Tibial artery (tissue), 4 donors: ENCODE measurements around the gene MXRA5.
"Not testable (repeated sequence)": the region's sequence is repeated elsewhere in the genome, so short reads cannot be mapped to it uniquely, and the experiment has no call there.

Experiments
- DNase-seq, 2 donors: peaks; one replicate each; pipeline ENCODE4 v3.0.0-alpha.2; 2019
- H3K27ac ChIP-seq, 2 donors: fragments of 200-600 bp; sonication (generic) in 1 of 2; 1 replicate in 1 of 2; 2 replicates in 1 of 2; pipeline ENCODE4 v1.5.1; 2018 to 2019; ENCODE audit warnings: mild to moderate bottlenecking in 1 of 2
- H3K27me3 ChIP-seq, 2 donors: fragments of 200-600 bp; sonication (generic) in 1 of 2; one replicate each; pipeline versions ENCODE4 v1.5.1 to v1.6.0; 2016 to 2019
- H3K36me3 ChIP-seq, 3 donors: fragments of 200-600 bp; sonication (generic) in 2 of 3; one replicate each; pipeline ENCODE4 v1.5.1; 2016 to 2019; ENCODE audit warnings: mild to moderate bottlenecking in 2 of 3
- H3K4me1 ChIP-seq, 4 donors: fragments of 200-600 bp; sonication (generic) in 2 of 4; 1 replicate in 3 of 4; 2 replicates in 1 of 4; pipeline ENCODE4 v1.5.1; 2016 to 2019
- H3K4me3 ChIP-seq, 2 donors: fragments of 200-600 bp; sonication (generic) in 1 of 2; 1 replicate in 1 of 2; 2 replicates in 1 of 2; pipeline ENCODE4 v1.5.1; 2018 to 2019; ENCODE audit warnings: mild to moderate bottlenecking in 2 of 2
- H3K9me3 ChIP-seq, 3 donors: fragments of 200-600 bp; sonication (generic) in 1 of 3; one replicate each; pipeline ENCODE4 v1.5.1; 2016 to 2019
- intact Hi-C: fragments of 100-400 bp; cut with DNase I; formaldehyde crosslinking; loops from one replicate; pipeline ENCODE4 v1.15.0; 2023; ENCODE audit warnings: low total_unique reads
- TF ChIP-seq, protein P1 (sequence below), 2 experiments: fragments of 200-600 bp in 1 of 2; fragments of 450-650 bp in 1 of 2; IDR thresholded peaks; one replicate each; pipeline ENCODE4 v1.5.1; 2017 to 2019; ENCODE audit warnings: antibody characterized with exemption in 2 of 2, mild to moderate bottlenecking in 1 of 2, moderate library complexity in 1 of 2

Gene MXRA5

DNA sequence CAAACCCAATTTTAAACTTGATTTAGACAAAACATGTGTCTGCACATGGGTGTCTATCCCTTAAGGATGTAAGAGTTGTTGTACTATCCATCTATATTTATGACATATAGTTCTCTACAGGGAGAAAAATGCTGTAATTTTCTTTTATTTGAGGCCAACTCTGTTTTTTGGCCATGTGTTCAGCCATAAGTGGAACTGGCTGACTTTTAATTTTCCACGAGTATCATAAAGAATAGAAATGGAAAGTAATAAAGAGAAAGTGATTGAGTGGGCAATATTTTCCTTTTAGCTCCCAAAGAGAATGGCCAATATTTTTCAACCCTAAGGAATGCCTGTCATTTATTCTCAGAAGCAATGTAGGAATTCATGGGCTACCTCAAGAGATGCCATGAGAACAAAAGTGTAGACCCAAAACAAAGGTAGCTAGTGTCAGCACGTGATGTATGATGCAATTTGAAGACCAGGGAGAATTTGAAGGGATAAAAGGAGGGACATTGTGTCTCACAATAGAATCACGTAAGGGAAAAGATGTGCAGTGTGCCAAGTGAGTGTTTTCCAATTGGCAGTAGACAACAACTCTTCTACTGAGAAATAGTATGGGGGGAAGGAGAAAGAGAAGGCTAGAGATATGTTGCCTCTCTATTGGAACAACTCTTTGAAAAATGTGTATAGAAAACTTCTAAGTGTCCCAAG is 27.8 kb upstream of the MXRA5 start:
- H3K4me1 ChIP-seq = no peaks in the 10 kb centered on the region
- H3K27ac ChIP-seq = no peak overlapping the region
- TF ChIP-seq, protein P1, sequence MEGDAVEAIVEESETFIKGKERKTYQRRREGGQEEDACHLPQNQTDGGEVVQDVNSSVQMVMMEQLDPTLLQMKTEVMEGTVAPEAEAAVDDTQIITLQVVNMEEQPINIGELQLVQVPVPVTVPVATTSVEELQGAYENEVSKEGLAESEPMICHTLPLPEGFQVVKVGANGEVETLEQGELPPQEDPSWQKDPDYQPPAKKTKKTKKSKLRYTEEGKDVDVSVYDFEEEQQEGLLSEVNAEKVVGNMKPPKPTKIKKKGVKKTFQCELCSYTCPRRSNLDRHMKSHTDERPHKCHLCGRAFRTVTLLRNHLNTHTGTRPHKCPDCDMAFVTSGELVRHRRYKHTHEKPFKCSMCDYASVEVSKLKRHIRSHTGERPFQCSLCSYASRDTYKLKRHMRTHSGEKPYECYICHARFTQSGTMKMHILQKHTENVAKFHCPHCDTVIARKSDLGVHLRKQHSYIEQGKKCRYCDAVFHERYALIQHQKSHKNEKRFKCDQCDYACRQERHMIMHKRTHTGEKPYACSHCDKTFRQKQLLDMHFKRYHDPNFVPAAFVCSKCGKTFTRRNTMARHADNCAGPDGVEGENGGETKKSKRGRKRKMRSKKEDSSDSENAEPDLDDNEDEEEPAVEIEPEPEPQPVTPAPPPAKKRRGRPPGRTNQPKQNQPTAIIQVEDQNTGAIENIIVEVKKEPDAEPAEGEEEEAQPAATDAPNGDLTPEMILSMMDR (IDR thresholded peaks at IDR 0.05) = no peak
- no peak overlapping the region for H3K4me3 ChIP-seq
- no peaks in the 10 kb centered on the region for H3K36me3 ChIP-seq
- intact Hi-C loops = no loop called here
- H3K9me3 ChIP-seq = no peaks in the 10 kb centered on the region
- no peak for DNase-seq
- H3K27me3 ChIP-seq = no peaks in the 10 kb centered on the region

DNA sequence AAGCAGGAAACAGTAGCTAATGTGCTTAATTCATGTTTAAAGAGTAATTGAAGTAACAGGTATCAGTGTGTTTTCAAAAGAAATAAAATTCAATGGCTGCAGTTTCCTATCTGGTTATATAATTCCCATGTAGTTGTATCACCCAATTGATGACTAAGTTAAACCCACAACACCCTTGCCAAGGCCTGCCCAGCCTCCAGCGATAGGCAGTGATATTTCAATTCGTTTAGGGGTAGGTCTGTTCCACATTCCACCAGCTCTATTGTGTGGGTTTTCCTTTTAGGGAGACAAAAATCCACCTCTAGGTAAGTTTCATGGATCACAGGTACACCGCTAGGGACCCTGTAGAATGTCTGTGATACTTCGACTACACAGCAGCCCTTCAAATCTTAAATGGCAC is 24.7 kb upstream of the MXRA5 start:
- no peak for DNase-seq
- H3K27ac ChIP-seq = no peak overlapping the region
- H3K27me3 ChIP-seq = no peaks in the 10 kb centered on the region
- intact Hi-C loops = no loop called here
- no peaks in the 10 kb centered on the region for H3K36me3 ChIP-seq
- no peaks in the 10 kb centered on the region for H3K9me3 ChIP-seq
- H3K4me1 ChIP-seq = no peaks in the 10 kb centered on the region
- H3K4me3 ChIP-seq = no peak overlapping the region
- TF ChIP-seq, protein P1 (IDR thresholded peaks at IDR 0.05) = no peak

DNA sequence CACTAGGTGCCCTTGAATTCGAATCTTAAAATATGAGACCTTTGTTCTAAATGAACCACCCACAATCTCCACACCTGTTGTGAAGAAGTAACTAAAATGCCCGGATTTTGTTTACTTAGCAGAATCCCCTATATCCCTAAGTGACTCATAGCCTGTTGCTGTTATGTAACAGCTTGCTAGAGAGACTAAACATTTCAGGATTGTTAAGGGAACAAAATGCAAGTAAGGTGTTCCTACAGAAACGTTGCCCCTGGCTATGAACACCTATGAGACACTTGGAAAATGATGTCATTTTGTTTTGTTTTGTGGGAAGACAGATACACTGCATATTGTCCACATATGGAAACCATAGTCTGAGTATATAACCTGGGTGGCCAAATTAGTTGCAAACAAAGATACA is 24.2 kb upstream of the MXRA5 start:
- Histone ChIP-seq H3K4me3 (no peak overlapping the region), H3K4me1 (no peaks in the 10 kb centered on the region), H3K27me3 (no peaks in the 10 kb centered on the region), H3K36me3 (no peaks in the 10 kb centered on the region), H3K9me3 (no peaks in the 10 kb centered on the region), H3K27ac (no peak overlapping the region)
- TF ChIP-seq, protein P1 (IDR thresholded peaks at IDR 0.05) = no peak
- DNase-seq = no peak
- intact Hi-C loops = no loop called here

DNA sequence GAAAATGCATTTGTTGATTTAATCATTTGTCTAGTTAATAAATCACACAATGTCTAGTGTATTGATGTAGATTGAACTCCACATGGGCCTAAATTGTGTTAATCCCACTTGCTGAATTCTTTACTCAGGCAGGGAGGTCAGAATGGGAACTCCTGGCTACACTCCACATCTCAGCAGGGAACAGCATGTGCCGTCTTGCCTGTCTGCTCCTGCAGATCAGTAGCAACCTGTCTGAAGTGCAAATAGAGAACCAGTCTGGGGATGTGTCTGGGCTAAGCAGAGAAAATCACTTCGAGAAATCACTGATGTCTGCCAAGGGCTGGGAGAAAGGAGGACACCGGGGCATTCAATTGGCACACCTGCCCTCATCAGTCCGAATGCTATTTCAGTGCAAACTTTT is 16.5 kb upstream of the MXRA5 start:
- H3K9me3 ChIP-seq = no peaks in the 10 kb centered on the region
- no peak overlapping the region for H3K4me3 ChIP-seq
- no peaks in the 10 kb centered on the region for H3K27me3 ChIP-seq
- no peak overlapping the region for H3K27ac ChIP-seq
- intact Hi-C loops = no loop called here
- no peak for DNase-seq
- TF ChIP-seq, protein P1 (IDR thresholded peaks at IDR 0.05) = no peak
- H3K36me3 ChIP-seq = no peaks in the 10 kb centered on the region
- no peaks in the 10 kb centered on the region for H3K4me1 ChIP-seq

DNA sequence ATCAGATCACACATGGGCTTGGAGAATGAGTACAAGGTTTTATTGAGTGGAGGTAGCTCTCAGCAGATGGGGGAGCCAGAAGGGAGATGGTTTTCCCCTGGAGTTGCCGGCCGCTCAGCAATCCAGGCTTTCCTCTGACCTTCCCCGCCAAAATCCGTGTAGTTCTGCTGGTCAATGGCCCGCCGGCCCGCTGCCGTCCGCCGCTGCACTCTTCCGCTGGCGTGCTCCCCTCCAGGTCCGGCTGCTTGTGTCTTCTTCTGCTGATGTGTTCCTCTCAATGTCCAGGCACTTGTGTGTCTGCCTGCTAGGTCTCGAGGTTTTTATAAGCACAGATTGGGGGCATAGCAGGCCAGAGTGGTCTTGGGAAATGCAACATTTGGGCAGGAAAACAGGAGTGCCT is 14.4 kb upstream of the MXRA5 start:
- Histone ChIP-seq H3K27me3 (no peaks in the 10 kb centered on the region), H3K4me1 (no peaks in the 10 kb centered on the region), H3K36me3 (no peaks in the 10 kb centered on the region), H3K4me3 (no peak overlapping the region), H3K27ac (no peak overlapping the region), H3K9me3 (no peaks in the 10 kb centered on the region)
- no peak for DNase-seq
- TF ChIP-seq, protein P1 (IDR thresholded peaks at IDR 0.05) = no peak
- intact Hi-C loops = no loop called here

DNA sequence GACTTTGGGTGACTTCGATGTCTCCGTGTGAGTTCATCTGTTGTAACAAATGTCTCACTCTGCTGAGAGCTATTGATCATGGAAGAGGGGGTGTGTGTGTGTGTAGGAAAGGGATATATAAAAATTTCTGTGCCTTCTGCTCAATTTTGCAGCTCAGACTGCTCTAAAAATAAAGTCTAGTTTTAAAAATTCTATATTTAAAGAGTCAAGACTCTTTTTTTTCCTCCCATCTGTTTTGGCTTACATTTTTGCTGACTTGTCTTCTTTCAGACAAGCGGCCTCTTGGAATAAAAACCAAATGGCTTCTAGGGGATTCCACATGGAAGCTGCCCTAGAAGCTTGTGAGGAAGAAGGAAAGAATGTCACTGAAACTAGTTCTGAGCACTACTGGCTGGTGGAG is 6.3 kb upstream of the MXRA5 start:
- DNase-seq, intact Hi-C loops, H3K9me3 ChIP-seq, H3K27ac ChIP-seq, H3K36me3 ChIP-seq, H3K4me1 ChIP-seq, H3K4me3 ChIP-seq, H3K27me3 ChIP-seq: not testable (repeated sequence)
